MM.1S (cell line): ENCODE measurements around the gene ITPR1.

Source experiments
- EZH2 ChIP-seq: fragments of 300-600 bp; sonication (generic); optimal IDR thresholded peaks from 2 replicates; pipeline ENCODE3; 2017; ENCODE audit warnings: low read depth, mild to moderate bottlenecking, antibody characterized with exemption, low read length, mixed read lengths
- EZH2phosphoT487 ChIP-seq: fragments of 300-600 bp; sonication (generic); IDR thresholded peaks from 2 replicates; pipeline ENCODE4 v1.6.1; 2018; ENCODE audit warnings: antibody characterized with exemption, low read length
- TF ChIP-seq, protein P1 (sequence below): fragments of 300-600 bp; sonication (generic); IDR thresholded peaks from 2 replicates; pipeline ENCODE4 v1.5.1; 2016; ENCODE audit warnings: antibody characterized with exemption, low read length, mixed read lengths

DNA sequence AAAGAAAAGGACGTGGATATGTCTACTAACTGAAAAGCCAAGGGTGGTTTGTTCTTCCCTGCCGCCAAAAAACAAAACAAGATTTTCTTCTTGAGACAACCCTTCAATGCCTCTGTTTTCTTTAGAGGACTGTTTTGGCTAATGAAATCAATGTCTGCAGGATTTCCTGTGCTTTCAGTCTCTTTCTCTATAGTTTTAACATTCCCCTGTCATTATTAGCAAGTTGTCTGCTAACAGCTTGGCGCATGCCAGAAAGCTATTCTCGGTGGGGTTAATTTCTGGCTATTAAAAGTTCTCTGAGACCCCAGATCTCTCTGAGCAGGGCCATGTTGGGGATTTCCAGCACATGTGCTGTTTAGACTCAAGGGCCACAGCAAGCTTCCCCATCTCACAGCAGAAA is 56.7 kb downstream of the ITPR1 start:
- TF ChIP-seq, protein P1, sequence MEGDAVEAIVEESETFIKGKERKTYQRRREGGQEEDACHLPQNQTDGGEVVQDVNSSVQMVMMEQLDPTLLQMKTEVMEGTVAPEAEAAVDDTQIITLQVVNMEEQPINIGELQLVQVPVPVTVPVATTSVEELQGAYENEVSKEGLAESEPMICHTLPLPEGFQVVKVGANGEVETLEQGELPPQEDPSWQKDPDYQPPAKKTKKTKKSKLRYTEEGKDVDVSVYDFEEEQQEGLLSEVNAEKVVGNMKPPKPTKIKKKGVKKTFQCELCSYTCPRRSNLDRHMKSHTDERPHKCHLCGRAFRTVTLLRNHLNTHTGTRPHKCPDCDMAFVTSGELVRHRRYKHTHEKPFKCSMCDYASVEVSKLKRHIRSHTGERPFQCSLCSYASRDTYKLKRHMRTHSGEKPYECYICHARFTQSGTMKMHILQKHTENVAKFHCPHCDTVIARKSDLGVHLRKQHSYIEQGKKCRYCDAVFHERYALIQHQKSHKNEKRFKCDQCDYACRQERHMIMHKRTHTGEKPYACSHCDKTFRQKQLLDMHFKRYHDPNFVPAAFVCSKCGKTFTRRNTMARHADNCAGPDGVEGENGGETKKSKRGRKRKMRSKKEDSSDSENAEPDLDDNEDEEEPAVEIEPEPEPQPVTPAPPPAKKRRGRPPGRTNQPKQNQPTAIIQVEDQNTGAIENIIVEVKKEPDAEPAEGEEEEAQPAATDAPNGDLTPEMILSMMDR = no peak
- TF ChIP-seq EZH2 = no peak
- no peak for TF ChIP-seq EZH2phosphoT487
